Memory B cell (primary cell): ENCODE results near the gene PLEKHM1.
"Not testable (repeated sequence)": the region's sequence is repeated elsewhere in the genome, so short reads cannot be mapped to it uniquely, and the experiment has no call there.

Source experiments
- ATAC-seq: fragments of 150-1000 bp; cut with Tn5 transposase; 2 replicates; pipeline ENCODE4 v1.10.0; 2021; ENCODE audit warnings: low read depth, mild to moderate bottlenecking, moderate library complexity
- DNase-seq, 2 donors: peaks; one replicate each; pipeline ENCODE4 v3.0.0; 2022; ENCODE audit warnings: low spot score in 2 of 2
- H3K27ac Mint-ChIP-seq: one replicate; pipeline ENCODE4 v1.8.0; 2022; ENCODE audit warnings: mild to moderate bottlenecking, moderate library complexity, mixed read lengths
- H3K27me3 Mint-ChIP-seq: one replicate; pipeline ENCODE4 v1.8.0; 2022; ENCODE audit warnings: mixed read lengths
- H3K36me3 Mint-ChIP-seq: one replicate; pipeline ENCODE4 v1.8.0; 2022; ENCODE audit warnings: mild to moderate bottlenecking, mixed read lengths
- H3K4me1 Mint-ChIP-seq: one replicate; pipeline ENCODE4 v1.8.0; 2022; ENCODE audit warnings: mixed read lengths
- H3K4me3 Mint-ChIP-seq: one replicate; pipeline ENCODE4 v1.8.0; 2022; ENCODE audit warnings: mild to moderate bottlenecking, moderate library complexity, mixed read lengths
- H3K9me3 Mint-ChIP-seq: one replicate; pipeline ENCODE4 v1.8.0; 2022; ENCODE audit warnings: mixed read lengths

Gene PLEKHM1

GRCh38 chr17:45451660-45452059 is 38.9 kb downstream of the PLEKHM1 start:
- H3K27me3 Mint-ChIP-seq, DNase-seq, H3K9me3 Mint-ChIP-seq, H3K4me3 Mint-ChIP-seq, H3K27ac Mint-ChIP-seq: not testable (repeated sequence)
- Mint-ChIP-seq H3K4me1 (peaks cover 13% of the 10 kb centered on the region), H3K36me3 (peaks cover 24% of the 10 kb centered on the region)
- ATAC-seq: peak; percentile 58

DNA sequence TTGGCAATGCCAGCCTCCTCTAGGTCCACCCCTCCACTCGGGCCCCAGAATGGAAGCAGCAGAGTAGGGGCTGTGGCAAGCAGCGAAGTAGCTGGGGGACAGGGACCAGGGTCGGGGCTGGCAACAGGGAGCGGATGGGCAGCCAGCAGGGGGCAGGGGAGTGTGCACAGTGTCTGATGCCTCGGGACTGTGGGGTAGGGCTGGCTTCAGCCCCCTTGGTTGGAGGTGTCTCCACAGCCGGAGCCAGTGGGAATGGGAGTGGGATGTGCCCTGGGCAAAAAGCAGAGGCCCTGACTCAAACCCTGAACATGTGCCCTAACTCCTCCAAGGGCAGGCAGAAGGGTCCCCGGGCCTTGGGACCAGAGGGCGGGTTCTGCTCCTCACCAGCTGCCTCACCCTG is 39.4 kb downstream of the PLEKHM1 start:
- H3K4me1 Mint-ChIP-seq: peaks cover 13% of the 10 kb centered on the region
- H3K4me3 Mint-ChIP-seq: no peak overlapping the region
- peak; percentile 24 for ATAC-seq
- no peak for DNase-seq
- H3K27ac Mint-ChIP-seq: no peak overlapping the region
- H3K36me3 Mint-ChIP-seq: peaks cover 21% of the 10 kb centered on the region
- H3K9me3 Mint-ChIP-seq: no peaks in the 10 kb centered on the region
- H3K27me3 Mint-ChIP-seq: no peaks in the 10 kb centered on the region

DNA sequence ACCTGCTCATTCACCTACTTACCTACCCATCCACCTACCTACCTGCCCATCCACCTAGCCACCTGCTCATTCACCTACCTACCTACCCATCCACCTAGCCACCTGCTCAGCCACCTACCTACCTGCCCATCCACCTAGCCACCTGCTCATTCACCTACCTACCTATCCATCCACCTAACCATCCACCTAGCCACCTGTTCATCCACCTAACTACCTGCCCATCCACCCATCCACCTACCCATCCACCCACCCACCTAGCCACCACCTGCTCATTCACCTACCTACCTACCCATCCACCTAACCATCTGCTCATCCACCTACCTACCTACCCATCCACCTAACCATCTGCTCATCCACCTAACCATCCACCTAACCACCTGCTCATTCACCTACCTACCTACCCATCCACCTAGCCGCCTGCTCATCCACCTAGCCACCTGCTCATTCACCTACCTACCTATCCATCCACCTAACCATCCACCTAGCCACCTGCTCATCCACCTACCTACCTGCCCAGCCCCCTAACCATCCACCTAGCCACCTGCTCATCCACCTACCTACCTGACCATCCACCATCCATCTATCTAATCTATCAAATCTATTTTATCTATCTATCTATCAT is 40.7 kb downstream of the PLEKHM1 start:
- not testable (repeated sequence) for H3K9me3 Mint-ChIP-seq, H3K27me3 Mint-ChIP-seq, ATAC-seq, H3K27ac Mint-ChIP-seq, H3K4me3 Mint-ChIP-seq, DNase-seq
- peaks cover 20% of the 10 kb centered on the region for H3K36me3 Mint-ChIP-seq
- peaks cover 13% of the 10 kb centered on the region for H3K4me1 Mint-ChIP-seq

DNA sequence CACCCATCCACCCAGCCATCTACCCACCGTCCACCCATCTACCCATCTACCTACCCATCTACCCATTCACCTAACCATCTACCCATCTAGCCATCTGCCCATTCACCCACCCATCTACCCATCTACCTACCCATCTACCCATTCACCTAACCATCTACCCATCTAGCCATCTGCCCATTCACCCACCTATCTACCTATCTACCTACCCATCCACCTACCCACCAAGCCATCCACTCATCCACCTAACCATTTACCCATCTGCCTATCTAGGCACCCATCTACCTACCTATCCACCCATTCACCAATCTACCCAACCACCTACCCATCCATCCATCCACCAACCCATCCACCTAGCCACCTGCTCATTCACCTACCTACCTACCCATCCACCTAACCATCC is 41.3 kb downstream of the PLEKHM1 start:
- not testable (repeated sequence) for H3K27ac Mint-ChIP-seq, H3K4me3 Mint-ChIP-seq, DNase-seq, H3K27me3 Mint-ChIP-seq, ATAC-seq, H3K9me3 Mint-ChIP-seq
- H3K4me1 Mint-ChIP-seq: peaks cover 10% of the 10 kb centered on the region
- peaks cover 17% of the 10 kb centered on the region for H3K36me3 Mint-ChIP-seq

DNA sequence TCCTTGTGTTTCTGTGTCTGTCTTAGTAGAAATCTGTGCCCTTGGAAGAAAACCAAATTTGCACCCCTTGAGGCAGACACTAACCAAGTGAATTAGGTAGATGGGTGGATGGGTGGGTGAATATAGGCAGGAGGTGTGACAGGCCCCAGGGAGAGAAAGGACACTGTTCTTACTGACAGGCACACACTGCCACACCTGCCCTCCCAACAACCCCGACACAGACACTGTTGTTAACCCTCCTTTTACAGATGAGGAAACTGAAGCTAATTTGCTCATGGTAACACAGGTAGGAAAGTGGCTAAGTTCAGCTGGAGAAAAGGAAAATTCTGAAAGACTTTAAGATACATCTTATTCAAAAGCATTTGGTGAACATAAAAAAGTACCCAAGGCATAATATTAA is 42.0 kb downstream of the PLEKHM1 start:
- ATAC-seq, H3K27ac Mint-ChIP-seq, H3K9me3 Mint-ChIP-seq, DNase-seq, H3K27me3 Mint-ChIP-seq, H3K4me3 Mint-ChIP-seq: not testable (repeated sequence)
- H3K4me1 Mint-ChIP-seq: peaks cover 10% of the 10 kb centered on the region
- peaks cover 17% of the 10 kb centered on the region for H3K36me3 Mint-ChIP-seq

GRCh38 chr17:45448066-45448465 is 42.5 kb downstream of the PLEKHM1 start:
- not testable (repeated sequence) for H3K27me3 Mint-ChIP-seq, H3K27ac Mint-ChIP-seq, H3K9me3 Mint-ChIP-seq, ATAC-seq, H3K4me3 Mint-ChIP-seq, DNase-seq
- peaks cover 10% of the 10 kb centered on the region for H3K4me1 Mint-ChIP-seq
- H3K36me3 Mint-ChIP-seq: peaks cover 17% of the 10 kb centered on the region

GRCh38 chr17:45447650-45448049 is 42.9 kb downstream of the PLEKHM1 start:
- not testable (repeated sequence) for ATAC-seq, H3K4me3 Mint-ChIP-seq, H3K27me3 Mint-ChIP-seq, DNase-seq, H3K27ac Mint-ChIP-seq, H3K9me3 Mint-ChIP-seq
- peaks cover 17% of the 10 kb centered on the region for H3K36me3 Mint-ChIP-seq
- H3K4me1 Mint-ChIP-seq: peaks cover 10% of the 10 kb centered on the region

DNA sequence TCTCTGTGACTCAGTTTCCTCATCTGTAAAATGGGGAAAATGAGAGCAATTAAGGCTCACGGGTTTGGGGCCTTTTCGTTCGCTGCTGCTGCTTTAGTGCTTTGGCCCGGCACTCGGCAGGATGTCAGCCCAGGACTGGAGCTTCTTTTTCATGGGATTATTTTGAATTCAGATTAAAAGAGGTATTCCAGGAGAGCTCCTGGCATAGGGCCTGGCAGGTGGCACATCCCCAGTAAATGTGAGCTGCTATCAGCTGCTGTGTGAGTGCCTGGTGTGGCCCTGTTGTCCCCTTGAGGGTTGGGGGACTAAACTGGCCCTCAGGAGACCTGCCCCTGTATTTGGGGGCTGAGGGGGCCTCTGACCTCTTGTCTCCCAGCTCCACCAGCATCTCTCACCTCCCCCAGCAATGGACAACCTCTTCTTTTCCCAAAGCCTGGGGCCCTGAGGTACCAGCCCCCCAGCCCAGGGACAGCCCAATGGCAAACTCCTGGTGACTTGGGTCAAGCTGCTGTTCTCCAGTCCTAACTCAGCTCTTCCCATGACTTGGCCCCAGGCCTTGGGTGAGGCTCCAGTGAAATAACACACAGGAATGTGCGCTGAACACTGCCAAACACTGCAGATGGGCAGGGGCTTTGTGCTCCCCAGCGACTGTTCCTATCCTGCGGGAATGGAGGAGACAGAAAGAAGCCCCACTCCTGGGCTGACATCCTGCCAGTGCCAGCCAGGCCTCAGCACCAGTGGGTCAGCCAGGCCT is 43.5 kb downstream of the PLEKHM1 start:
- H3K36me3 Mint-ChIP-seq: peaks cover 17% of the 10 kb centered on the region

DNA sequence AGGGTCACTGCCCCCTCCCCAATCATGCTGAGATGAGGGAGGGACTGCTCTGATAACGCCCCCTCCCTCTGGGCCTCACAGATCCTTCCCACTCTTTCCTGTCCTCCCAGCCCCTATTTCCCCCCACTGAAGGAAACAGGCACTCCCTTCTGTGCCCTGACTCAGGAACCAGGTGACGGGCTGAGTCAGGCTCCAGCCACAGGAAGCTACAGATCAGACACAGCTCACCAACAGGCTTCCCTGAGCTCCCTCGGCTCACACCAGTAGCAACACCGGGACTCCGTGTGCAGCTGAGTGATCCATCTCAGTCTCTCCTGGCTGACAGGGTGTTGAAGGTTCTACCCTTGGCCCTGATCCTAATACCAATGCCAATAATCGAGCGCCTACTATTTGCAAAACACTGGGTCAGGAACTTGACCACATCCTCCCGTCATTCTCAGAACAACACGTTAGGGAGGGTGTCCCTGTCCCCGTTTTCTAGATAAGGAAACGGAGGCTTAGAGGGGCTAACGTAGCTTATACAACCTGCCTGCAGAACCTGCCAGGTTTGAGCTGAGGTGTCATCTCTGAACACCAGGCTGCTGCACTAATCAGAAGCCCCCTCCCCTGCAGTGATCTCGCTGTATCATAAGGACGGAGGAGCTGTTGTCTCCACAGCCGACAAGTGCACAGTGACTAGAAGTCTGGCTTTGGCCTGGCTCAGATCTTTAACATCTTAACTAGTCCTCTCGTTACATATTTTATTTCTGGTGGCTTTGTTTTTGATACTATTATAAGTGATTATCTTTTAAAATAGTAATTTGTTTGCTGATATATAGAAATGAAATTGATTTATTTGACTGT is 44.4 kb downstream of the PLEKHM1 start:
- Mint-ChIP-seq H3K36me3 (peaks cover 17% of the 10 kb centered on the region), H3K4me1 (peaks cover 13% of the 10 kb centered on the region)
- not testable (repeated sequence) for H3K27ac Mint-ChIP-seq, DNase-seq, H3K4me3 Mint-ChIP-seq, H3K9me3 Mint-ChIP-seq, H3K27me3 Mint-ChIP-seq, ATAC-seq

More for the DNA sequence above, 43.5 kb downstream of the PLEKHM1 start:
- H3K4me3 Mint-ChIP-seq, DNase-seq, H3K9me3 Mint-ChIP-seq, H3K27ac Mint-ChIP-seq, H3K27me3 Mint-ChIP-seq, ATAC-seq: not testable (repeated sequence)
- peaks cover 10% of the 10 kb centered on the region for H3K4me1 Mint-ChIP-seq

DNA sequence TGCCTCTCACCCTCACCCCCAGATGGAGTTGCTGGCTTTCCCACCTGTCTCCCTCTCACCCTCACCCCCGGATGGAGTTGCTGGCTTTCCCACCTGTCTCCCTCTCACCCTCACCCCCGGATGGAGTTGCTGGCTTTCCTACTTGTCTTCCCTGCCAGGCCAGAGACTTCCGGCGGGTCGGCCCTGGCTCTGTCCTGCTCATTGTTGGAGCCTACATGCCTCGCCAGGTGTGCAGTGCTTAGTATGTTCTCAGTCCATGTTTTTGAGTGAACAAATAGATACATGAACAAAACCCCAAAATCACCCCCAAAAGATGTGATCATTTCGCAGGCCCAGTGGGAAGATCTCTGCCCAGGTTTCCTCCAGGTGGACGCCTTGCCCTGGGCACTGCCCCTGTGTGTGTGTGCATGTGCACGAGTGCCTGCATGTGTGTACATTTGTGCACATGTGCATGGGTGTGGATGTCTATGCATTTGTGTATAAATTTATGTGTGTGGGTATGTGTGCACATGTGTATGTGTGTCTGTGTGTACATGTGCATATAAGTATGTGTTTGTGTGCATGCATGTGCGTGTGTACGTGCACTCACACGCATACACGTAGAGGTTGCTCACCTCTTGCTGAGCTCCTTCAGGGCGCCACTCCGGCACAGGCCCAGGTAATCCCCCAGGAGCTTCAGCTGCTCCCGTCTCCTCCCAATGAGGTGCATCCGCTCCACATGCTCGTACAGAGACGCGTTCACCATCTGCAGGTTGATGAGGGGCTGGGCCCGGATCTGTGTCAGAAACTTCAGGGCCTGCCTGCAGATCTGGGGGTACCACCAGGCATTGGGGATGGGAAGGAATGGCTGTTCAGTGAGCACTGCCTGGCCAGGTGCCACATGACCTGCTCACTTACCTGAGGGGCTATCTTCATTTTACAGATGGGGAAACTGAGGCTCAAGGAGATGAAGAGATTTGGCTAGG is 45.4 kb downstream of the PLEKHM1 start:
- not testable (repeated sequence) for H3K27me3 Mint-ChIP-seq, DNase-seq, H3K4me3 Mint-ChIP-seq, ATAC-seq, H3K9me3 Mint-ChIP-seq
- H3K36me3 Mint-ChIP-seq: peaks cover 15% of the 10 kb centered on the region
- peaks cover 13% of the 10 kb centered on the region for H3K4me1 Mint-ChIP-seq
- peak overlapping the region; percentile 41 for H3K27ac Mint-ChIP-seq

DNA sequence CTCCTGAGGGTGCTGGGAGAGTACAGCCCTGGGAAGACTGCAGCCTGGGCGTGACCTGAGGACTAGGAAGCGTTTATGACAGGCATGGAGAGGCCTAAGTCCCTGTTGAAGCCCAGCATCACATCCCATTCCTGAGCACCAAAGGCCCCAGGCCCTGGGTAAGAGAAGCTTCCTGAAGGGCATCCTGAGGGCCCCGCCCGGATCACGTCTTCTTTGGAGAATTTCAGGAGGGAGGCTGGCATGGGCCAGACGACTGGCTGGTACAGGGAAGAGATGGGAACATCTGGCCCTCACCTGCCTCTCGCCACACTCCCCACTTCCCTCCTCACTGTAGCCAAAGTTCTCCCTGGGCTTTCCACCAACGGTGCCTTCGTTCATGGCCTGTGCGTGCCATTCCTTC is 46.2 kb downstream of the PLEKHM1 start:
- H3K4me1 Mint-ChIP-seq, H3K27ac Mint-ChIP-seq, H3K36me3 Mint-ChIP-seq, H3K4me3 Mint-ChIP-seq, H3K27me3 Mint-ChIP-seq, ATAC-seq, H3K9me3 Mint-ChIP-seq, DNase-seq: not testable (repeated sequence)

- not testable (repeated sequence) for DNase-seq, H3K27ac Mint-ChIP-seq, ATAC-seq, H3K9me3 Mint-ChIP-seq, H3K4me3 Mint-ChIP-seq, H3K27me3 Mint-ChIP-seq, H3K4me1 Mint-ChIP-seq, H3K36me3 Mint-ChIP-seq
Measured at GRCh38 chr17:45443371-45444260, 46.9 kb downstream of the PLEKHM1 start.
